OCI-LY1 (cell line): Measurements from ENCODE around the gene CEMIP.

Source experiments
- H2AFZ ChIP-seq: fragments of 200-600 bp; sonication (generic), shearing (Covaris generic); 2 replicates; pipeline ENCODE4 v1.6.0; 2014; ENCODE audit warnings: antibody characterized with exemption, mild to moderate bottlenecking, low read length
- H3F3A ChIP-seq: fragments of 200-600 bp; sonication (generic), shearing (Covaris generic); 2 replicates; pipeline ENCODE4 v1.6.0; 2014; ENCODE audit warnings: mild to moderate bottlenecking, antibody characterized with exemption, low read length, moderate library complexity; ENCODE audit not compliant: insufficient read depth
- H3K27ac ChIP-seq: fragments of 200-600 bp; sonication (generic); 2 replicates; pipeline ENCODE4 v1.5.1; 2014; ENCODE audit warnings: low read length, mixed run types, mild to moderate bottlenecking, low read depth; ENCODE audit not compliant: poor library complexity, severe bottlenecking
- H3K27me3 ChIP-seq: fragments of 200-600 bp; sonication (generic); 2 replicates; pipeline ENCODE4 v1.6.0; 2014; ENCODE audit warnings: antibody characterized with exemption, mild to moderate bottlenecking, low read length, moderate library complexity; ENCODE audit not compliant: insufficient read depth
- H3K36me3 ChIP-seq: fragments of 200-600 bp; sonication (generic); 2 replicates; pipeline ENCODE4 v1.6.1; 2014; ENCODE audit warnings: mild to moderate bottlenecking, antibody characterized with exemption, low read length, moderate library complexity, mixed read lengths; ENCODE audit not compliant: insufficient read depth
- H3K4me1 ChIP-seq: fragments of 200-600 bp; sonication (generic); 2 replicates; pipeline ENCODE4 v1.5.1; 2014; ENCODE audit warnings: mild to moderate bottlenecking, low read length, moderate library complexity; ENCODE audit not compliant: insufficient read depth, severe bottlenecking
- H3K4me2 ChIP-seq: fragments of 200-600 bp; sonication (generic), shearing (Covaris generic); 2 replicates; pipeline ENCODE4 v1.6.1; 2014; ENCODE audit warnings: low read length
- H3K4me3 ChIP-seq: fragments of 200-600 bp; sonication (generic); 2 replicates; pipeline ENCODE4 v1.5.1; 2014; ENCODE audit warnings: low read length, low read depth, mild to moderate bottlenecking, mixed read lengths; ENCODE audit not compliant: poor library complexity, severe bottlenecking
- H3K79me2 ChIP-seq: fragments of 200-600 bp; shearing (Covaris generic); 2 replicates; pipeline ENCODE4 v1.6.1; 2016; ENCODE audit warnings: mixed run types, low read length, mixed read lengths; ENCODE audit not compliant: insufficient read depth
- H3K9ac ChIP-seq: fragments of 200-600 bp; sonication (generic), shearing (Covaris generic); 2 replicates; pipeline ENCODE4 v1.6.1; 2014; ENCODE audit warnings: mild to moderate bottlenecking, low read length, mixed read lengths
- H3K9me2 ChIP-seq: fragments of 200-600 bp; sonication (generic), shearing (Covaris generic); 2 replicates; pipeline ENCODE4 v1.6.1; 2014; ENCODE audit warnings: low read depth, mild to moderate bottlenecking, low read length, mixed read lengths
- H3K9me3 ChIP-seq: fragments of 200-600 bp; shearing (Covaris generic); 2 replicates; pipeline ENCODE4 v1.6.1; 2014; ENCODE audit warnings: low read length, mixed read lengths
- H4K20me1 ChIP-seq: fragments of 200-600 bp; sonication (generic), shearing (Covaris generic); 2 replicates; pipeline ENCODE4 v1.6.0; 2016; ENCODE audit warnings: mild to moderate bottlenecking, low read length; ENCODE audit not compliant: insufficient read depth
- EZH2 ChIP-seq: fragments of 200-600 bp; sonication (generic), shearing (Covaris generic); IDR thresholded peaks from 2 replicates; pipeline ENCODE4 v1.8.0; 2017; ENCODE audit warnings: borderline replicate concordance, mixed run types, mild to moderate bottlenecking, antibody characterized with exemption, low read length, moderate library complexity, mixed read lengths
- TF ChIP-seq, protein P1 (sequence below): fragments of 200-600 bp; sonication (generic), shearing (Covaris generic); IDR thresholded peaks from 2 replicates; pipeline ENCODE4 v1.5.1; 2017; ENCODE audit warnings: mild to moderate bottlenecking, antibody characterized with exemption, low read length, moderate library complexity, mixed read lengths

Gene CEMIP

DNA sequence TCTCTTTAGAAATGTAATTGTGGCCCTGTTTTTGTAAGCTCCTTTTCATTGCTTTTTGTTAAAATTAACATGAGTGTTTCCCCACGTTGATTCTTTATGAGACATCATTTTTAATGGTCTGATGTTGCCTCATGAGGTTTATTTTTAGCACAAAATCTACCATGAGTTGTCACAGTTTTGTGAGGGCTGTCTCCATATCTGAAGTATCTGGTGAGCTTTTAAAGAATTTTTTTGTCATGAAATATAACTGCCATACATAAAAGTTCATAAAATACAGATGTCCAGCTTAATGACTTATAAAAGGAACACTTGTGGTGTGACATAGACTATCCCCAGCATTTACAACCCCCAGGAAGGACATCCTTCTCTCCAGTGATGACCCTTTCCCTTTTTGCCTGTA, 34.3 kb upstream of the CEMIP start:
- Histone ChIP-seq H3K79me2 (no peaks in the 10 kb centered on the region), H3K9me3 (0 out of 2 replicates have a peak, but pooled peaks cover 3% of the 10 kb centered on the region), H2AFZ (no peak overlapping the region), H3K36me3 (no peaks in the 10 kb centered on the region), H3K4me1 (no peaks in the 10 kb centered on the region), H3K9me2 (no peaks in the 10 kb centered on the region), H4K20me1 (no peaks in the 10 kb centered on the region), H3K4me3 (no peak overlapping the region), H3F3A (no peaks in the 10 kb centered on the region), H3K9ac (no peak overlapping the region), H3K4me2 (no peak overlapping the region), H3K27ac (no peak overlapping the region), H3K27me3 (no peaks in the 10 kb centered on the region)
- no peak for TF ChIP-seq EZH2
- TF ChIP-seq, protein P1, sequence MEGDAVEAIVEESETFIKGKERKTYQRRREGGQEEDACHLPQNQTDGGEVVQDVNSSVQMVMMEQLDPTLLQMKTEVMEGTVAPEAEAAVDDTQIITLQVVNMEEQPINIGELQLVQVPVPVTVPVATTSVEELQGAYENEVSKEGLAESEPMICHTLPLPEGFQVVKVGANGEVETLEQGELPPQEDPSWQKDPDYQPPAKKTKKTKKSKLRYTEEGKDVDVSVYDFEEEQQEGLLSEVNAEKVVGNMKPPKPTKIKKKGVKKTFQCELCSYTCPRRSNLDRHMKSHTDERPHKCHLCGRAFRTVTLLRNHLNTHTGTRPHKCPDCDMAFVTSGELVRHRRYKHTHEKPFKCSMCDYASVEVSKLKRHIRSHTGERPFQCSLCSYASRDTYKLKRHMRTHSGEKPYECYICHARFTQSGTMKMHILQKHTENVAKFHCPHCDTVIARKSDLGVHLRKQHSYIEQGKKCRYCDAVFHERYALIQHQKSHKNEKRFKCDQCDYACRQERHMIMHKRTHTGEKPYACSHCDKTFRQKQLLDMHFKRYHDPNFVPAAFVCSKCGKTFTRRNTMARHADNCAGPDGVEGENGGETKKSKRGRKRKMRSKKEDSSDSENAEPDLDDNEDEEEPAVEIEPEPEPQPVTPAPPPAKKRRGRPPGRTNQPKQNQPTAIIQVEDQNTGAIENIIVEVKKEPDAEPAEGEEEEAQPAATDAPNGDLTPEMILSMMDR, result no peak

DNA sequence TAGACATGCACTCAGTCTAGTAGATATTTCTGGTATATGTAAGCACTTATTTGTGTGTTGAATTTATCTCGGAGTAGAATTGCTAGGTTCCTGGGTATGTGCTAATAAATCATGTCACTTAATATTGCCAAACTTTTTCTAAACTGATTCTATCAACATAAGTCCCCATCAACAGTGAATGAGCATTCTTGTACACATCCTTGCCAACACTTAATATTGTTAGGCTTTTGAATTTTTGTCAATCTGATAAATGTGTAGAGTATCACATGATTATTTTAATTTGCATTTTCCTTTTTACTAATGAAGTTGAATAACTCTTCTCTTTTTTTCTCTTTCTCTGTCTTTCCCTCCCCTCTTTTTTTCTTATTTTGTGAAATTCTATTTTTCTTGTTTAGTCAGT, 33.3 kb upstream of the CEMIP start:
- Histone ChIP-seq H2AFZ (no peak overlapping the region), H3K36me3 (no peaks in the 10 kb centered on the region), H3K9me3 (0 out of 2 replicates have a peak, but pooled peaks cover 3% of the 10 kb centered on the region), H3K27ac (no peak overlapping the region), H3K9ac (no peak overlapping the region), H3K27me3 (no peaks in the 10 kb centered on the region), H3K9me2 (no peaks in the 10 kb centered on the region), H3K79me2 (no peaks in the 10 kb centered on the region), H3K4me1 (no peaks in the 10 kb centered on the region), H3K4me3 (no peak overlapping the region), H3K4me2 (no peak overlapping the region), H3F3A (no peaks in the 10 kb centered on the region), H4K20me1 (no peaks in the 10 kb centered on the region)
- TF ChIP-seq, protein P1, result no peak
- TF ChIP-seq EZH2, result no peak

DNA sequence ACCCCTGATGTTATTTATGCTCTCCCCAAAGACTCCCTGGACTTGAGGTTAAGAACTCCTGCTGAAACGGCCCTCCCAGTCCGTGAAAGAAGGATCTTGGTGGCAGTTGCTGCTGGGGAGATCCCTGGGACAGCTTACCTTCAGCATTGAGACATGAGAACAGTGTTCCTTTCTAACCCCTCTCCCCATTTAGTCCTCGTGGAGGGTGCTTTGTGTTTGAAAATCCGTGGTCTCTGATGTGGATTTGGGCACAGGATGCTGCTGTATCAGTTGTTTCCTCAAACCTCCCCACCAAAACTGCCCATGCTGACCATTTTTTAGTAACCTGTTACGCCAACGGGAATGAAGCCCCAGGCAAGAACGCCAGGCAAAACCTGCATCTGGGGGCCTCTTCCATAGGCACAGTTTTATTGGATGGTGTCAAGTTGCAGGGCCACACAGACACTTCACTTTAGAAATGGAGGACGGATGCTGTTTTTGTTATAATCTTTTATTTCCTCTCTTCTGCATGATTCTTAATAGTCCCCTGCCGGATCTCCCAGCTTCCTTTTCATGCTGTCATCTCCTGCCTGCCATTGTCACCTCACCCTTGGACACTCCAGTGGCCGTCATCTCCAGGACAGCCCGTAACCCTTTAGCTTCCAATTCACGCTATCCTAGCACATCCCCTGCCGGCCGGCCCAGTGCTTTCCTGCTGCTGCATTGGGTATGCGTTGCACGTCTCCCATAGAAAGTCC, 31.7 kb upstream of the CEMIP start:
- TF ChIP-seq, protein P1, result no peak
- TF ChIP-seq EZH2, result no peak
- Histone ChIP-seq H3F3A (no peaks in the 10 kb centered on the region), H4K20me1 (no peaks in the 10 kb centered on the region), H3K36me3 (no peaks in the 10 kb centered on the region), H3K79me2 (no peaks in the 10 kb centered on the region), H3K27ac (no peak overlapping the region), H3K27me3 (no peaks in the 10 kb centered on the region), H2AFZ (no peak overlapping the region), H3K9ac (no peak overlapping the region), H3K4me3 (no peak overlapping the region), H3K4me1 (no peaks in the 10 kb centered on the region), H3K9me3 (0 out of 2 replicates have a peak, but pooled peaks cover 3% of the 10 kb centered on the region), H3K9me2 (no peaks in the 10 kb centered on the region), H3K4me2 (no peak overlapping the region)
